Neural crest cell (in vitro differentiated cells): ENCODE data around the gene NOTCH3. TPM values are rescaled to one million over a fixed set of nuclear protein-coding genes. Genes with fewer than 3 reads are reported as not detected.

Experiments
- DNase-seq: peaks from one replicate; pipeline ENCODE4 v3.0.0; 2021; ENCODE audit warnings: low read depth, mixed read lengths, low spot score
- H3K27ac Mint-ChIP-seq: one replicate; pipeline ENCODE4 v1.8.0; 2021; ENCODE audit warnings: mild to moderate bottlenecking, mixed read lengths; ENCODE audit not compliant: unreplicated experiment
- H3K27me3 Mint-ChIP-seq: 2 replicates; pipeline ENCODE4 v1.8.0; 2021; ENCODE audit warnings: low read depth, mild to moderate bottlenecking, mixed read lengths
- H3K36me3 Mint-ChIP-seq: 2 replicates; pipeline ENCODE4 v1.8.0; 2021; ENCODE audit warnings: low read depth, mild to moderate bottlenecking, mixed read lengths
- H3K4me1 Mint-ChIP-seq: 2 replicates; pipeline ENCODE4 v1.8.0; 2021; ENCODE audit warnings: mixed read lengths
- H3K4me3 Mint-ChIP-seq: one replicate; pipeline ENCODE4 v1.8.0; 2021; ENCODE audit warnings: mild to moderate bottlenecking, mixed read lengths
- H3K9me3 Mint-ChIP-seq: 2 replicates; pipeline ENCODE4 v1.8.0; 2021; ENCODE audit warnings: mixed read lengths
- CTCF ChIP-seq: fragments of 200-600 bp; sonication (generic); conservative IDR thresholded peaks from 2 replicates; pipeline ENCODE4 v1.5.0; 2021; ENCODE audit warnings: antibody characterized with exemption, mild to moderate bottlenecking
- total RNA-seq: library from RNA; stranded (reverse); gene quantifications from 2 replicates; pipeline ENCODE4 v1.2.1, GENCODE V29; 2021

Gene NOTCH3
- total RNA-seq, 1 donor from 2014 or later: 127 TPM

GRCh38 chr19:15115762-15116615 lies 84.8 kb downstream of the NOTCH3 start:
- no peak overlapping the region for H3K27ac Mint-ChIP-seq
- no peaks in the 10 kb centered on the region for H3K4me1 Mint-ChIP-seq
- no peaks in the 10 kb centered on the region for H3K27me3 Mint-ChIP-seq
- H3K9me3 Mint-ChIP-seq: no peaks in the 10 kb centered on the region
- no peak for TF ChIP-seq CTCF
- no peak overlapping the region for H3K4me3 Mint-ChIP-seq
- no peak for DNase-seq
- H3K36me3 Mint-ChIP-seq: peaks cover 28% of the 10 kb centered on the region

GRCh38 chr19:15115080-15115479 lies 85.7 kb downstream of the NOTCH3 start:
- peak overlapping the region; percentile 12 for H3K4me3 Mint-ChIP-seq
- no peak for TF ChIP-seq CTCF
- DNase-seq: no peak
- no peaks in the 10 kb centered on the region for H3K27me3 Mint-ChIP-seq
- H3K36me3 Mint-ChIP-seq: peaks cover 25% of the 10 kb centered on the region
- no peak overlapping the region for H3K27ac Mint-ChIP-seq
- H3K9me3 Mint-ChIP-seq: no peaks in the 10 kb centered on the region
- no peaks in the 10 kb centered on the region for H3K4me1 Mint-ChIP-seq

GRCh38 chr19:15114153-15114540 lies 86.6 kb downstream of the NOTCH3 start:
- no peak overlapping the region for H3K27ac Mint-ChIP-seq
- DNase-seq: no peak
- no peaks in the 10 kb centered on the region for H3K27me3 Mint-ChIP-seq
- no peak overlapping the region for H3K4me3 Mint-ChIP-seq
- no peaks in the 10 kb centered on the region for H3K4me1 Mint-ChIP-seq
- no peaks in the 10 kb centered on the region for H3K9me3 Mint-ChIP-seq
- TF ChIP-seq CTCF: no peak
- peaks cover 25% of the 10 kb centered on the region for H3K36me3 Mint-ChIP-seq

- Mint-ChIP-seq H3K27me3 (no peaks in the 10 kb centered on the region), H3K27ac (no peak overlapping the region), H3K4me1 (peaks cover 2% of the 10 kb centered on the region), H3K36me3 (peaks cover 21% of the 10 kb centered on the region), H3K9me3 (no peaks in the 10 kb centered on the region), H3K4me3 (peak overlapping the region; percentile 59)
- DNase-seq: no peak
- TF ChIP-seq CTCF: no peak
These were observed 87.3 kb downstream of the NOTCH3 start for GRCh38 chr19:15113245-15114152.

- DNase-seq: no peak
- H3K27ac Mint-ChIP-seq: no peak overlapping the region
- peak; percentile 30 for TF ChIP-seq CTCF
- peaks cover 12% of the 10 kb centered on the region for H3K36me3 Mint-ChIP-seq
- no peaks in the 10 kb centered on the region for H3K27me3 Mint-ChIP-seq
- no peaks in the 10 kb centered on the region for H3K9me3 Mint-ChIP-seq
- H3K4me3 Mint-ChIP-seq: peak overlapping the region; percentile 66
- peaks cover 10% of the 10 kb centered on the region for H3K4me1 Mint-ChIP-seq
These were observed 88.4 kb downstream of the NOTCH3 start for GRCh38 chr19:15112385-15112784.
